HEK293T (cell line): ENCODE measurements around the gene MSN.

Experiments used
- CTCF ChIA-PET: fragments of 350-600 bp; formaldehyde crosslinking; extraction: SDS; loops from one replicate; lab custom pipeline; 2021; ENCODE audit warnings: antibody characterized with exemption, inconsistent platforms; lab: Yijun Ruan, JAX
- POLR2A ChIA-PET: fragments of 350-600 bp; formaldehyde crosslinking; extraction: SDS; loops from one replicate; lab custom pipeline; 2020; ENCODE audit warnings: antibody characterized with exemption, inconsistent platforms; lab: Yijun Ruan, JAX
- DNase-seq: peaks from one replicate; pipeline ENCODE4 v3.0.0; 2012; ENCODE audit warnings: mixed read lengths; ENCODE audit errors: extremely low spot score
- ARNT ChIP-seq: fragments of 450-650 bp; IDR thresholded peaks from 2 replicates; pipeline ENCODE4 v1.6.1; 2017; ENCODE audit warnings: mild to moderate bottlenecking
- BHLHE40 ChIP-seq: fragments of 450-650 bp; IDR thresholded peaks from 2 replicates; pipeline ENCODE4 v1.6.1; 2016; ENCODE audit warnings: mild to moderate bottlenecking, moderate library complexity, borderline replicate concordance
- CTBP1 ChIP-seq: fragments of 450-650 bp; IDR thresholded peaks from 2 replicates; pipeline ENCODE4 v1.6.1; 2016; ENCODE audit warnings: borderline replicate concordance
- ELF4 ChIP-seq: fragments of 450-650 bp; IDR thresholded peaks from 2 replicates; pipeline ENCODE4 v1.6.1; 2017; ENCODE audit warnings: antibody characterized with exemption
- FOXA1 ChIP-seq: fragments of 450-650 bp; IDR thresholded peaks from 2 replicates; pipeline ENCODE4 v1.6.1; 2016; ENCODE audit warnings: mild to moderate bottlenecking
- FOXK2 ChIP-seq: fragments of 450-650 bp; IDR thresholded peaks from 2 replicates; pipeline ENCODE4 v1.6.1; 2016; ENCODE audit warnings: mild to moderate bottlenecking
- FOXM1 ChIP-seq: fragments of 450-650 bp; IDR thresholded peaks from 2 replicates; pipeline ENCODE4 v1.6.1; 2017; ENCODE audit warnings: mild to moderate bottlenecking, borderline replicate concordance
- HDGF ChIP-seq: fragments of 450-650 bp; IDR thresholded peaks from 2 replicates; pipeline ENCODE4 v1.6.1; 2017; ENCODE audit warnings: antibody characterized with exemption, borderline replicate concordance
- L3MBTL2 ChIP-seq: fragments of 450-650 bp; conservative IDR thresholded peaks from 2 replicates; pipeline ENCODE4 v1.6.1; 2016; ENCODE audit warnings: mild to moderate bottlenecking
- LEF1 ChIP-seq: fragments of 450-650 bp; IDR thresholded peaks from 2 replicates; pipeline ENCODE4 v1.6.1; 2017; ENCODE audit warnings: mild to moderate bottlenecking, borderline replicate concordance
- NFRKB ChIP-seq: fragments of 450-650 bp; IDR thresholded peaks from 2 replicates; pipeline ENCODE4 v1.6.1; 2016; ENCODE audit warnings: mild to moderate bottlenecking, moderate library complexity
- SP1 ChIP-seq: fragments of 450-650 bp; IDR thresholded peaks from 2 replicates; pipeline ENCODE4 v1.6.1; 2017
- SUZ12 ChIP-seq: fragments of 450-650 bp; IDR thresholded peaks from 2 replicates; pipeline ENCODE4 v1.6.1; 2016; ENCODE audit warnings: mild to moderate bottlenecking
- TARDBP ChIP-seq: fragments of 450-650 bp; IDR thresholded peaks from 2 replicates; pipeline ENCODE4 v1.6.1; 2016
- ZNF384 ChIP-seq: fragments of 450-650 bp; IDR thresholded peaks from 2 replicates; pipeline ENCODE4 v1.6.1; 2016
- TF ChIP-seq, protein P1 (sequence below): fragments of 450-650 bp; IDR thresholded peaks from 2 replicates; pipeline ENCODE4 v1.6.1; 2016

MSN gene

DNA sequence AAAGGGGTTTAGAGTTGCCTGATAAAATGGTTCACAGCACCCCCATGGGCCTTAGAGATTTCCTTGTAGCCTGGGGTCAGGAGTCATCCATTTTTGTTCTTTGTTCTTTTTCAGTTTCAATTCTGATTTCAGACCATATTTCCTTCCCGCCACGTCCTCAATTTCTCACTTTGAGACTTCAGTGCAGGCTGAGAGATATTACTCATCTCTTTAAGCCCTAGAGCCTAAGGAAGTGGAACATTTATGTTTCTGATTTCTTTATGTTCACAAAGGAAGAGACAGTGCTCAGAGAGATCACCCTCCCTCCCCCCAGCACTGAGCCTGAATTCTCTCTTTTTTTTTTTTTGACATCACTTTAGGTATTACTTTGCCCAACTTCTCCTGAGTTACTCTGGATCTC is 56.3 kb downstream of the MSN start:
- TF ChIP-seq SP1 (no peak), FOXA1 (no peak), SUZ12 (no peak), HDGF (no peak), FOXM1 (no peak), ZNF384 (no peak), ARNT (no peak), BHLHE40 (no peak), NFRKB (no peak), ELF4 (no peak), FOXK2 (no peak), LEF1 (no peak), CTBP1 (no peak)
- TF ChIP-seq, protein P1, sequence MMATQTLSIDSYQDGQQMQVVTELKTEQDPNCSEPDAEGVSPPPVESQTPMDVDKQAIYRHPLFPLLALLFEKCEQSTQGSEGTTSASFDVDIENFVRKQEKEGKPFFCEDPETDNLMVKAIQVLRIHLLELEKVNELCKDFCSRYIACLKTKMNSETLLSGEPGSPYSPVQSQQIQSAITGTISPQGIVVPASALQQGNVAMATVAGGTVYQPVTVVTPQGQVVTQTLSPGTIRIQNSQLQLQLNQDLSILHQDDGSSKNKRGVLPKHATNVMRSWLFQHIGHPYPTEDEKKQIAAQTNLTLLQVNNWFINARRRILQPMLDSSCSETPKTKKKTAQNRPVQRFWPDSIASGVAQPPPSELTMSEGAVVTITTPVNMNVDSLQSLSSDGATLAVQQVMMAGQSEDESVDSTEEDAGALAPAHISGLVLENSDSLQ: no peak
- ChIA-PET CTCF (no interaction called here), POLR2A (no interaction called here)
- DNase-seq: no peak

DNA sequence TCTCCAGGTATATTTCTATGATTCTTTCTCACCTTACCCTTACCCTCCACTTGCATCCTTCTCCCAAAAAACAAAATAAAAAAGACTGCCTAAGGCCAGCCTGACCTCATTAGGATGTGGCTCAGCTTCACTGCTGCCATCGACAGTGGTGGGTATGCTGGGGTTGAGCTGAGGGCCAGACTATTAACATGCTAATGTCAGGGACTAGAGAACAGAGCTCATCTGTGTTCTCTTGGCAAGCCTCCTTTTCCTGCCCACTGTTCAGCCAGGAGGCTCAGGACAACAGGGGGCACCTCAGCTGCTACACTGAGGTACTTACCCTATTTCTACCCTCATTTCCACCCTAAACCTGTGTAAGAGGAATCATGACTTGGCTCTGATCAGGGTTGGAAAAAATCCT is 59.3 kb downstream of the MSN start:
- no peak for TF ChIP-seq TARDBP
- TF ChIP-seq, protein P1: no peak
- TF ChIP-seq FOXK2: no peak
- TF ChIP-seq BHLHE40: no peak
- no peak for TF ChIP-seq FOXM1
- TF ChIP-seq ELF4: no peak
- no peak for TF ChIP-seq CTBP1
- TF ChIP-seq ZNF384: no peak
- no peak for TF ChIP-seq FOXA1
- no peak for TF ChIP-seq HDGF
- TF ChIP-seq NFRKB: no peak
- TF ChIP-seq ARNT: no peak
- TF ChIP-seq L3MBTL2: no peak
- TF ChIP-seq SP1: no peak
- no peak for TF ChIP-seq SUZ12
- no peak for TF ChIP-seq LEF1
- ChIA-PET POLR2A (no interaction called here), CTCF (no interaction called here)
- no peak for DNase-seq

DNA sequence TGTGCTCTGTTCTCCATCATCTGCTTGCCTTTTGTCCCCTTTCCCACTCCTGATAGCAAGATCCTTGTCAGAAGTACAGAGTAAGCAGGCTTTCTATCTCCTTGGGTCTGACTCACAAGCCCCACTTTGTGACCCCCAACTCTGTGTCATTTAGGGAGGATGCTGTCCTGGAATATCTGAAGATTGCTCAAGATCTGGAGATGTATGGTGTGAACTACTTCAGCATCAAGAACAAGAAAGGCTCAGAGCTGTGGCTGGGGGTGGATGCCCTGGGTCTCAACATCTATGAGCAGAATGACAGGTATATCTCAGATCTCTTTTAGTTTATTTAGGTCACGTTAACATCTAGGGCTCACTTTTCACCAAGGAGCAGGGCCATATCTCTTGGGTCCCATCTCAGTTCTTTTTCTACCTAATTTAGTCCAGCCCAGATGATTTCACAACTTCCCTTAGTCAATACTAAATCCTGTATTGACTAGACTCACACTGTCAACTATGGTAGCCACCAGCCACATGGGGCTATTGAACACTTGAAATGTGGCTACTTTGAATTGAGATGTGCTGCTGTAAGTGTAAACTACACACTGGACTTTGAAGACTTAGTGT is 64.3 kb downstream of the MSN start:
- DNase-seq: no peak
- ChIA-PET POLR2A (no interaction called here), CTCF (no interaction called here)
- no peak for TF ChIP-seq FOXM1
- TF ChIP-seq, protein P1: no peak
- TF ChIP-seq TARDBP: no peak
- no peak for TF ChIP-seq BHLHE40
- TF ChIP-seq SP1: no peak
- TF ChIP-seq FOXK2: no peak
- no peak for TF ChIP-seq LEF1
- no peak for TF ChIP-seq NFRKB
- no peak for TF ChIP-seq SUZ12
- no peak for TF ChIP-seq FOXA1
- no peak for TF ChIP-seq L3MBTL2
- TF ChIP-seq ELF4: no peak
- TF ChIP-seq ZNF384: no peak
- no peak for TF ChIP-seq CTBP1
- no peak for TF ChIP-seq ARNT
- no peak for TF ChIP-seq HDGF

DNA sequence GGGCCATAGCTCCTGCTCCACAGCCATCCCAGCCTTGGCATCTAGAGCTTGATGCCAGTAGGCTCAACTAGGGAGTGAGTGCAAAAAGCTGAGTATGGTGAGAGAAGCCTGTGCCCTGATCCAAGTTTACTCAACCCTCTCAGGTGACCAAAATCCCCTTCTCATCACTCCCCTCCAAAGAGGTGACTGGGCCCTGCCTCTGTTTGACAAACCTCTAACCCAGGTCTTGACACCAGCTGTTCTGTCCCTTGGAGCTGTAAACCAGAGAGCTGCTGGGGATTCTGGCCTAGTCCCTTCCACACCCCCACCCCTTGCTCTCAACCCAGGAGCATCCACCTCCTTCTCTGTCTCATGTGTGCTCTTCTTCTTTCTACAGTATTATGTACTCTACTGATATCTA is 73.5 kb downstream of the MSN start:
- CTCF ChIA-PET: no interaction called here
- TF ChIP-seq TARDBP (no peak), ZNF384 (no peak), FOXK2 (no peak), BHLHE40 (no peak), ELF4 (no peak), ARNT (no peak), FOXA1 (no peak), SUZ12 (no peak), HDGF (no peak), L3MBTL2 (no peak)
- no peak for DNase-seq
- POLR2A ChIA-PET: no interaction called here

DNA sequence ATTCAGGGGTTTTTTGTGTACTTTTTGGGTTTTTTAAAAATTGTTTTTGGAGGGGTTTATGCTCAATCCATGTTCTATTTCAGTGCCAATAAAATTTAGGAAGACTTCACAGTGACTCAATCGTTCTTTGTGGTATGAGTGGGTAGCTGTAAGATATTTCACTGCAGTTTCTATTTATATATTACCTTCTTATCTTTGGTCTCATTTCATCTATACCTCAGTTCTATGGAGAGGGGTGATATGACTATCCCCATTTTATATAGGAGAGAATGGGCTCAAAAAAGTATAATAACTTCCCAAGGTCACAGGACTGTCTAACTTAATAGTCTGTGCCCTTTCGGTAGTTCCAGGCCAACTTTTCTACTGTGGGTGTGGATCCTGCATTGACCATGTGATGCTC is 74.4 kb downstream of the MSN start:
- CTCF ChIA-PET: no interaction called here
- POLR2A ChIA-PET: no interaction called here
- no peak for DNase-seq
- TF ChIP-seq FOXM1 (no peak), L3MBTL2 (no peak), FOXK2 (no peak)

DNA sequence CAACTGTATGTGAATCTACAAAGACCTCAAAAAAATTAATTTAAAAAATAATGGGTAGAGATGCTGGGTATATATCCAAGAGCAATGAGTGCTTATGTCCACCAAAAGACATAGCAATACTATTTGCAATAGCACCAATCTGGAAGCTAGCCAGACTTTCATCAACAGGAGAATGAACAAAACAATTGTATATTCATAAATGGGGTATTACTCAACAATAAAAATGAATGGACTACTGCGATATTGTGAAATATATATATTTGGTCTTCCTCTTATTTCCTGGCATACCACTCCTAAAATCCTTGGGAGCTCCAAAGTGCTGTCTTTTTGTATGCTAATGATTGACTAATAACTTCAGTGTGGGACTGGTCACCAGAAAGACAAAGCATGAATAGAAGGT is 77.5 kb downstream of the MSN start:
- no peak for DNase-seq
- TF ChIP-seq FOXK2: no peak
- ChIA-PET POLR2A (no interaction called here), CTCF (no interaction called here)

DNA sequence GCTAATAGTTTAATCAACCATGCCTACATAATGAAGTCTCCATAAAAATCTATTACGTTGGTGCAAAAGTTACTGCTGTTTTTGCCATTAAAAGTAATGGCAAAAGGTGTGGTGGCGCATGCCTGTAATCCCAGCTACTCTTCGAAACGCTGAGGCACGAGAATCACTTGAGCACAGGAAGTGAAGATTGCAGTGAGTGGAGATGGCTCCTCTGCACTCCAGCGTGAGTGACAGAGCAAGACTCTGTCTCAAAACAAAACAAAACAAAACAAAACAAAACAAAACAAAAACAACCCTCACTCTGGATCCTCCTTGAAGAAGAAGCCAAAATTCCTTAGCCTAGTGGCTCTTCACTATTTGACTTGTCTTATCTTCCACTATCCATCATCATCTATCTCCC is 78.0 kb downstream of the MSN start:
- POLR2A ChIA-PET: no interaction called here
- DNase-seq: no peak
- CTCF ChIA-PET: no interaction called here
- no peak for TF ChIP-seq LEF1
- no peak for TF ChIP-seq L3MBTL2
- TF ChIP-seq BHLHE40: no peak
- no peak for TF ChIP-seq FOXA1
- TF ChIP-seq, protein P1: no peak
- TF ChIP-seq NFRKB: no peak
- no peak for TF ChIP-seq SUZ12
- no peak for TF ChIP-seq SP1
- TF ChIP-seq TARDBP: no peak
- no peak for TF ChIP-seq FOXM1
- TF ChIP-seq CTBP1: no peak
- no peak for TF ChIP-seq FOXK2
- no peak for TF ChIP-seq ELF4
- no peak for TF ChIP-seq HDGF
- no peak for TF ChIP-seq ZNF384
- TF ChIP-seq ARNT: no peak
